CD4-positive, alpha-beta T cell treated with Interferon alpha-2 for 1 hour (primary cell): ENCODE measurements around the gene APBA2.

Source experiments
- DNase-seq, 2 donors: peaks; one replicate each; pipeline ENCODE4 v3.0.0-alpha.2; 2020 to 2022

The APBA2 gene

GRCh38 chr15:29092376-29093064, 206.7 kb downstream of the APBA2 start:
- DNase-seq: no peak

GRCh38 chr15:29093065-29093435, 207.3 kb downstream of the APBA2 start:
- no peak for DNase-seq

- DNase-seq: no peak
These were observed 208.0 kb downstream of the APBA2 start for GRCh38 chr15:29093696-29094343.

GRCh38 chr15:29094711-29095110, 208.9 kb downstream of the APBA2 start:
- no peak for DNase-seq

- no peak for DNase-seq
These were observed 210.0 kb downstream of the APBA2 start for GRCh38 chr15:29095746-29096145.

- DNase-seq: no peak
These were observed 211.4 kb downstream of the APBA2 start for GRCh38 chr15:29097168-29097567.

- DNase-seq: no peak
These were observed 212.2 kb downstream of the APBA2 start for GRCh38 chr15:29097971-29098370.

GRCh38 chr15:29098652-29099051, 212.9 kb downstream of the APBA2 start:
- no peak for DNase-seq

- no peak for DNase-seq
These were observed 213.5 kb downstream of the APBA2 start for GRCh38 chr15:29099131-29099880.

- DNase-seq: no peak
These were observed 214.8 kb downstream of the APBA2 start for GRCh38 chr15:29100486-29101000.

GRCh38 chr15:29101491-29101890, 215.7 kb downstream of the APBA2 start:
- no peak for DNase-seq

GRCh38 chr15:29102173-29102794, 216.5 kb downstream of the APBA2 start:
- peak; percentile 32 to 57 for DNase-seq

- peak in 1 of 2 donors; percentile 5 for DNase-seq
These were observed 217.4 kb downstream of the APBA2 start for GRCh38 chr15:29102911-29103823.

- DNase-seq: peak; percentile 34 to 58
These were observed 218.2 kb downstream of the APBA2 start for GRCh38 chr15:29103824-29104565.

- DNase-seq: no peak
These were observed 218.7 kb downstream of the APBA2 start for GRCh38 chr15:29104566-29104880.

GRCh38 chr15:29105151-29105854, 219.5 kb downstream of the APBA2 start:
- DNase-seq: no peak

GRCh38 chr15:29106116-29106515, 220.3 kb downstream of the APBA2 start:
- no peak for DNase-seq

GRCh38 chr15:29106551-29107290, 220.9 kb downstream of the APBA2 start:
- no peak for DNase-seq

- DNase-seq: no peak
These were observed 221.6 kb downstream of the APBA2 start for GRCh38 chr15:29107291-29107890.
